Spleen (tissue), 7 donors: ENCODE results near the gene SORCS2.

Experiments used
- POLR2A ChIP-seq, 3 donors: fragments of 450-650 bp; IDR thresholded peaks; one replicate each; pipeline ENCODE4 v1.5.1; 2017; ENCODE audit warnings: antibody characterized with exemption in 3 of 3, mild to moderate bottlenecking in 1 of 3
- POLR2AphosphoS5 ChIP-seq, 3 donors: sonication (generic); formaldehyde crosslinking; IDR thresholded peaks; one replicate each; pipeline ENCODE4 v1.5.1; 2017; ENCODE audit warnings: antibody characterized with exemption in 3 of 3
- TF ChIP-seq, protein P1 (sequence below), 11 experiments: fragments of 200-600 bp in 7 of 11; fragments of 450-650 bp in 4 of 11; sonication (generic) in 4 of 11; IDR thresholded peaks in 8 of 11; conservative IDR thresholded peaks in 3 of 11; 1 replicate in 7 of 11; 2 replicates in 4 of 11; pipeline versions ENCODE4 v1.4.0 to v1.8.0; 2016 to 2021; ENCODE audit warnings: antibody characterized with exemption in 11 of 11, inconsistent platforms in 4 of 11, mild to moderate bottlenecking in 1 of 11
- donor health status: DM: no; HTN: no; CAD: no; lungs with moderate emphysema.
- donor health status: DM: no; HTN: no; CAD: no.
- donor health status: DM: no; HTN: no; CAD: no.

DNA sequence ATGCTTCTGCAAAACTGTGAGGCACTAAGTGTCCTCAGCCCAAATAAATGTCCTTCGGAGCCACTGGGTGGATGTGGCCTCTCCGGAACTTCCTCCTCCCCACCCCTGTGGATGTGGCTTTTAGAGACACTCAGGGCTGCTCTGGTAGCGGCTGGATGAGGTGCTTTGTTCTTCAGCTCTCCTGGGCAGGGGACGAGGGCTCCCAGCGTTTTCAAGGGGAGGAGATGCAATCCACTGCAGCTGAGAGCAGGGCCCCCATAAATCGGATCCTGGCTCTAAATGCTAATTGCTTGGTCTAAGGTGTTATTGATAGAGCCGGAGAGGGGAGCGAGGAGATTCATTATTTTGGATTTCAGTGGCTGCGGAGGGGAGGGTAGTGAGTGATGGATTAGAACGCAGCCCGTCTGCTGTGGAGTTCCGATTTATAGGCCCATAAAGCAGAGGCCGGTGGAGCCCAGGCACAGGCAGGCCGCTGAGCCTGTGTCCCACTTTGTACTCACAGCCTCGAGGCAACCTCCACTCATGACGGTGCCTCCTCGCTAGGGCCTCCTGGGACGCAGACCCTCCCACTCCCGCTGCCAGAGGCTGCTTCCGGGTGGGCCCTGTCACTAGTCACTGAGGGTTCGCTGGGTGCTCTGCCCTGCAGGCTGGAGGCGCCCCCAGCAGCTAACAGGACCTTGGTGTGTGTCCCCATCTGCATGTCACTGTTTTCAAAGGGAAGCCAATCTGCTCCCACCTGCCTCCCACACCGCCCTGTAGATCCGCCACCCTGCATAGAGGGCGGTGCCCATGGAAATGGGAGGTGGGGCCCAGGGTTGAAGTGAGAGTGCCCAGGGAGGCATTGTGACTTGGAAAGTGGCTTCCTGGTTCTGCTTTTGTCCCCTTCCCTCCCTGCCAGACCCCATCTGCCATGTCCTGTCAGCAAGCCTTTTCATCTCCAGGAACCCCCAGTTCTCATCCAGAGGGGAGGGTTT is 377.8 kb downstream of the SORCS2 start:
- TF ChIP-seq, protein P1, sequence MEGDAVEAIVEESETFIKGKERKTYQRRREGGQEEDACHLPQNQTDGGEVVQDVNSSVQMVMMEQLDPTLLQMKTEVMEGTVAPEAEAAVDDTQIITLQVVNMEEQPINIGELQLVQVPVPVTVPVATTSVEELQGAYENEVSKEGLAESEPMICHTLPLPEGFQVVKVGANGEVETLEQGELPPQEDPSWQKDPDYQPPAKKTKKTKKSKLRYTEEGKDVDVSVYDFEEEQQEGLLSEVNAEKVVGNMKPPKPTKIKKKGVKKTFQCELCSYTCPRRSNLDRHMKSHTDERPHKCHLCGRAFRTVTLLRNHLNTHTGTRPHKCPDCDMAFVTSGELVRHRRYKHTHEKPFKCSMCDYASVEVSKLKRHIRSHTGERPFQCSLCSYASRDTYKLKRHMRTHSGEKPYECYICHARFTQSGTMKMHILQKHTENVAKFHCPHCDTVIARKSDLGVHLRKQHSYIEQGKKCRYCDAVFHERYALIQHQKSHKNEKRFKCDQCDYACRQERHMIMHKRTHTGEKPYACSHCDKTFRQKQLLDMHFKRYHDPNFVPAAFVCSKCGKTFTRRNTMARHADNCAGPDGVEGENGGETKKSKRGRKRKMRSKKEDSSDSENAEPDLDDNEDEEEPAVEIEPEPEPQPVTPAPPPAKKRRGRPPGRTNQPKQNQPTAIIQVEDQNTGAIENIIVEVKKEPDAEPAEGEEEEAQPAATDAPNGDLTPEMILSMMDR (IDR thresholded peaks at IDR 0.05 in 8 of 11, conservative IDR thresholded peaks at IDR 0.05 in 3 of 11) = no peak
- TF ChIP-seq POLR2A (IDR thresholded peaks at IDR 0.05) (no peak), POLR2AphosphoS5 (IDR thresholded peaks at IDR 0.05) (no peak)
